ENCODE data around the gene ITGB6. TPM values are rescaled to one million over a fixed set of nuclear protein-coding genes. Genes with fewer than 3 reads are reported as not detected.

The ITGB6 gene
- polyA plus RNA-seq, 1 experiment, result not detected

- Histone ChIP-seq H3K4me3 (ENCODE audit: low read depth, low read length) (no peak overlapping the region), H3K9me3 (ENCODE audit: control insufficient read depth, insufficient read depth, low read length) (no peaks in the 10 kb centered on the region), H3K27me3 (ENCODE audit: control insufficient read depth, insufficient read depth, low read length) (peaks cover 41% of the 10 kb centered on the region), H3K27ac (ENCODE audit: low read depth, low read length) (no peak overlapping the region)
- TF ChIP-seq, protein P1, sequence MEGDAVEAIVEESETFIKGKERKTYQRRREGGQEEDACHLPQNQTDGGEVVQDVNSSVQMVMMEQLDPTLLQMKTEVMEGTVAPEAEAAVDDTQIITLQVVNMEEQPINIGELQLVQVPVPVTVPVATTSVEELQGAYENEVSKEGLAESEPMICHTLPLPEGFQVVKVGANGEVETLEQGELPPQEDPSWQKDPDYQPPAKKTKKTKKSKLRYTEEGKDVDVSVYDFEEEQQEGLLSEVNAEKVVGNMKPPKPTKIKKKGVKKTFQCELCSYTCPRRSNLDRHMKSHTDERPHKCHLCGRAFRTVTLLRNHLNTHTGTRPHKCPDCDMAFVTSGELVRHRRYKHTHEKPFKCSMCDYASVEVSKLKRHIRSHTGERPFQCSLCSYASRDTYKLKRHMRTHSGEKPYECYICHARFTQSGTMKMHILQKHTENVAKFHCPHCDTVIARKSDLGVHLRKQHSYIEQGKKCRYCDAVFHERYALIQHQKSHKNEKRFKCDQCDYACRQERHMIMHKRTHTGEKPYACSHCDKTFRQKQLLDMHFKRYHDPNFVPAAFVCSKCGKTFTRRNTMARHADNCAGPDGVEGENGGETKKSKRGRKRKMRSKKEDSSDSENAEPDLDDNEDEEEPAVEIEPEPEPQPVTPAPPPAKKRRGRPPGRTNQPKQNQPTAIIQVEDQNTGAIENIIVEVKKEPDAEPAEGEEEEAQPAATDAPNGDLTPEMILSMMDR (IDR thresholded peaks at IDR 0.05; ENCODE audit: low read depth, low read length), result no peak
- ChIA-PET CTCF (no interaction called here), POLR2A (no interaction called here)
- DNase-seq (ENCODE audit: low read depth, low spot score), result no peak
Observed at GRCh38 chr2:160054984-160055725, 144.9 kb downstream of the ITGB6 start.

GRCh38 chr2:160053946-160054345, 146.1 kb downstream of the ITGB6 start:
- CTCF ChIA-PET, result no interaction called here
- H3K9me3 ChIP-seq (ENCODE audit: control insufficient read depth, insufficient read depth, low read length), result no peaks in the 10 kb centered on the region

DNA sequence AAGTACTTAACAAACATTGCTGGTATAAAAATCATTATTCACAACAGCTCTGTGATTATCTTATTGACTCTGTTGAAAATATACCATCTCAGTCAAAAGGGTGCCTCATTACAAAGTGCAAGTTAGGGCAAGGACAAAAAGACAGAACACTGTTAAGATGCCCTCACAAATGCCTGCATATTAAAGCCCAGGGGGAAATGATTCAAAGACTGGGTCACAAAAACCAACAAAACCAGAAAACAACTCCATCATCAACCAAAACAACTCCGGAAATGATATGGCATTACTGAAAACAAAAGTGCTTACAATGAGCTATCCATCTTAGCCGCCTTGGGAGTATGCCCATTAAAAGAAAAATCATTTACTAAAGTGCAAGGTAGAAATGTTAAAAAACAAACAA, 147.5 kb downstream of the ITGB6 start:
- TF ChIP-seq, protein P1 (IDR thresholded peaks at IDR 0.05; ENCODE audit: low read depth, low read length), result no peak
- CTCF ChIA-PET, result no interaction called here
- Histone ChIP-seq H3K27ac (ENCODE audit: low read depth, low read length) (no peak overlapping the region), H3K9me3 (ENCODE audit: control insufficient read depth, insufficient read depth, low read length) (no peaks in the 10 kb centered on the region), H3K4me3 (ENCODE audit: low read depth, low read length) (no peak overlapping the region), H3K27me3 (ENCODE audit: control insufficient read depth, insufficient read depth, low read length) (peaks cover 33% of the 10 kb centered on the region)
- POLR2A ChIA-PET, result no interaction called here
- no peak for DNase-seq (ENCODE audit: low read depth, low spot score)

More at GRCh38 chr2:160053946-160054345, 146.1 kb downstream of the ITGB6 start:
- peaks cover 39% of the 10 kb centered on the region for H3K27me3 ChIP-seq (ENCODE audit: control insufficient read depth, insufficient read depth, low read length)
- TF ChIP-seq, protein P1 (IDR thresholded peaks at IDR 0.05; ENCODE audit: low read depth, low read length), result no peak
- no peak overlapping the region for H3K27ac ChIP-seq (ENCODE audit: low read depth, low read length)
- DNase-seq (ENCODE audit: low read depth, low spot score), result no peak
- H3K4me3 ChIP-seq (ENCODE audit: low read depth, low read length), result no peak overlapping the region
- POLR2A ChIA-PET, result no interaction called here

DNA sequence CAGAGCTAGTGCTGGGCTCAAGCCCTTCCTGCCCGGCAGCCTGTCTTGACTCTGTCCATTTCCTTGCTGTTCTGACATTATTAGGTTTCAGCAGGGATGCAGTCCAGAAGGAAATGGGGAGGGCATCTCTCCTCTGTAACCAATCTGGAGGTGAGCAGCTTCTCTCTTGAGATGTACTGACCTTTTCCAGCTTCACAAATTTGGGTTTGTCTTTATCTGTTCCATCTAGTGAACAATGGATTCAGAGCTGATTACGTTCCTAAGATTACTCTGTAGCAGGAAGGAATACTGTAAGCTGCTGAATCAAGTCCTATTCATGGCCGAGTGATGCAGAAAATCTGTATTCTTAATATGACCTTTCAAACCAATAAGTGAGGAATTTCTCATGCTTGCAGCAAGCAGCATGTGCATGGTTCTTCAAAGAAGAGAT, 148.7 kb downstream of the ITGB6 start:
- Histone ChIP-seq H3K9me3 (ENCODE audit: control insufficient read depth, insufficient read depth, low read length) (no peaks in the 10 kb centered on the region), H3K27ac (ENCODE audit: low read depth, low read length) (no peak overlapping the region), H3K4me3 (ENCODE audit: low read depth, low read length) (no peak overlapping the region), H3K27me3 (ENCODE audit: control insufficient read depth, insufficient read depth, low read length) (peaks cover 24% of the 10 kb centered on the region)
- POLR2A ChIA-PET, result no interaction called here
- no peak for DNase-seq (ENCODE audit: low read depth, low spot score)
- TF ChIP-seq, protein P1 (IDR thresholded peaks at IDR 0.05; ENCODE audit: low read depth, low read length), result no peak
- CTCF ChIA-PET, result no interaction called here

- CTCF ChIA-PET, result no interaction called here
- POLR2A ChIA-PET, result no interaction called here
- no peak overlapping the region for H3K27ac ChIP-seq (ENCODE audit: low read depth, low read length)
- H3K4me3 ChIP-seq (ENCODE audit: low read depth, low read length), result no peak overlapping the region
- TF ChIP-seq, protein P1 (IDR thresholded peaks at IDR 0.05; ENCODE audit: low read depth, low read length), result no peak
- H3K27me3 ChIP-seq (ENCODE audit: control insufficient read depth, insufficient read depth, low read length), result peaks cover 15% of the 10 kb centered on the region
- no peaks in the 10 kb centered on the region for H3K9me3 ChIP-seq (ENCODE audit: control insufficient read depth, insufficient read depth, low read length)
- no peak for DNase-seq (ENCODE audit: low read depth, low spot score)
Observed at GRCh38 chr2:160050147-160050546, 149.9 kb downstream of the ITGB6 start.

Other genes with a start within 250 kb of the ITGB6 start
- gene PLA2R1, start 137.7 kb downstream of the ITGB6 start, polyA plus RNA-seq (2011; rRNA removed), result 1.6 and 2.0 TPM in 2 replicates

Measured in AG04450 (cell line).